ENCODE data around the gene A1BG. TPM values are rescaled to one million over a fixed set of nuclear protein-coding genes. Genes with fewer than 3 reads are reported as not detected.

A1BG gene
- total RNA-seq, 6 experiments from 2014 or later = 897 to 2,313 (median 1,164) TPM

DNA sequence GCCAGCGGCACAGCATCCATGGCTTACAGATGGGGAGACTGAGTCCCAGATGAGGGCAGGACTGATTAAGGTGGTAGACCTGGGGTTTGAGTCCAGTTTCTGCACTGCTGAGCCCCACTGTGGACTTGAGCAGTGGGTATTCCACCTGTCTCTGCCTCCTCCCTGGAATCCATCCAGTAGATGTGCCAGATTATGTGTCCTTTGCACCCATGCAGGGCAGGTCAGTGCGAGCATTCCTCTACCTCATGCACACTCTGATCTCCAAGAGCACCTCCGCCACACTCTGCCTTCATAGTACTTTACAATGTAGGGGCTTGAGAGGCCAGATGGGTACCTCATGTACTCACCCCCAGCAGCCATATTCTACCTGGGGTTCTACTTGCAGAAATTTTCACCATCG lies 16.5 kb downstream of the A1BG start:
- peak overlapping the region; percentile 31 to 86 (median 85) for H3K27ac ChIP-seq
- H3K36me3 ChIP-seq = peaks cover 0 to 7% (median 0%) of the 10 kb centered on the region in 4 donors
- 28% methylated on average over 2 of the region's 4 CpGs for WGBS (ENCODE audit: insufficient coverage, low coverage, low lambda C conversion rate, missing lambda C conversion rate)

DNA sequence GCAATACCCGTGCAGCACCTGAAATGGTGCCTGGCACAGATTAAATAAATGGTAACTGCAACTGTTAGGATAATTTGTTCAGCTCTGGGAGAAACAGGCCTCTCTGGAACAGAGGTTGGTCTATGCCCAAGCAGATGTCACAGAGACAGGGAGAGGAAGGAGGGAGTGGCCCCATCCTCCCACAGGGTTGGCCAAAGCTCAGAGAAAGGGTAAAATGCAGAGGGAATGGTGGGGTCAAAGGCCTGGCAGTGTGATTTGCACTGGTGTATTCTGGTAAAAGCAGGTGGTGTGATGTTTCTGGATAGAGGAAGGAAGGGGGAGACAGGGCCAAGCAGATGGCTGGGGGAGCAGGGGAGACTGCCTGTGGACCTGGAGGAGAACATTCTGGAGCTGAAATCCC lies 17.1 kb downstream of the A1BG start:
- DNase-seq (peak in 2 of 3 donors; percentile 46 to 82), ATAC-seq (peak; percentile 81 to 90 (median 86))
- H3K9me3 ChIP-seq = no peaks in the 10 kb centered on the region
- 25% methylated on average over 1 of the region's 1 CpG for WGBS (ENCODE audit: insufficient coverage, low coverage, low lambda C conversion rate, missing lambda C conversion rate)
- H3K27me3 ChIP-seq = no peaks in the 10 kb centered on the region
- peaks cover 0 to 18% (median 9%) of the 10 kb centered on the region in 4 donors for H3K4me1 ChIP-seq
- intact Hi-C loops (cut with DNase I) = no loop called here
- no peak overlapping the region for H3K4me3 ChIP-seq
- H3K27ac ChIP-seq = peak overlapping the region; percentile 31 to 86 (median 85)
- TF ChIP-seq, protein P1, sequence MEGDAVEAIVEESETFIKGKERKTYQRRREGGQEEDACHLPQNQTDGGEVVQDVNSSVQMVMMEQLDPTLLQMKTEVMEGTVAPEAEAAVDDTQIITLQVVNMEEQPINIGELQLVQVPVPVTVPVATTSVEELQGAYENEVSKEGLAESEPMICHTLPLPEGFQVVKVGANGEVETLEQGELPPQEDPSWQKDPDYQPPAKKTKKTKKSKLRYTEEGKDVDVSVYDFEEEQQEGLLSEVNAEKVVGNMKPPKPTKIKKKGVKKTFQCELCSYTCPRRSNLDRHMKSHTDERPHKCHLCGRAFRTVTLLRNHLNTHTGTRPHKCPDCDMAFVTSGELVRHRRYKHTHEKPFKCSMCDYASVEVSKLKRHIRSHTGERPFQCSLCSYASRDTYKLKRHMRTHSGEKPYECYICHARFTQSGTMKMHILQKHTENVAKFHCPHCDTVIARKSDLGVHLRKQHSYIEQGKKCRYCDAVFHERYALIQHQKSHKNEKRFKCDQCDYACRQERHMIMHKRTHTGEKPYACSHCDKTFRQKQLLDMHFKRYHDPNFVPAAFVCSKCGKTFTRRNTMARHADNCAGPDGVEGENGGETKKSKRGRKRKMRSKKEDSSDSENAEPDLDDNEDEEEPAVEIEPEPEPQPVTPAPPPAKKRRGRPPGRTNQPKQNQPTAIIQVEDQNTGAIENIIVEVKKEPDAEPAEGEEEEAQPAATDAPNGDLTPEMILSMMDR (IDR thresholded peaks at IDR 0.05) = no peak
- TF ChIP-seq POLR2A (IDR thresholded peaks at IDR 0.05) = no peak
- H3K36me3 ChIP-seq = peaks cover 0 to 7% (median 0%) of the 10 kb centered on the region in 4 donors

More for the DNA sequence above, 16.5 kb downstream of the A1BG start:
- peaks cover 0 to 18% (median 9%) of the 10 kb centered on the region in 4 donors for H3K4me1 ChIP-seq
- no peak overlapping the region for H3K4me3 ChIP-seq
- H3K27me3 ChIP-seq = no peaks in the 10 kb centered on the region
- intact Hi-C loops (cut with DNase I) = no loop called here
- no peaks in the 10 kb centered on the region for H3K9me3 ChIP-seq
- peak in 1 of 3 donors; percentile 86 for DNase-seq
- ATAC-seq = peak; percentile 80 to 89 (median 86)
- TF ChIP-seq POLR2A (IDR thresholded peaks at IDR 0.05) = no peak
- TF ChIP-seq, protein P1 (IDR thresholded peaks at IDR 0.05) = no peak

DNA sequence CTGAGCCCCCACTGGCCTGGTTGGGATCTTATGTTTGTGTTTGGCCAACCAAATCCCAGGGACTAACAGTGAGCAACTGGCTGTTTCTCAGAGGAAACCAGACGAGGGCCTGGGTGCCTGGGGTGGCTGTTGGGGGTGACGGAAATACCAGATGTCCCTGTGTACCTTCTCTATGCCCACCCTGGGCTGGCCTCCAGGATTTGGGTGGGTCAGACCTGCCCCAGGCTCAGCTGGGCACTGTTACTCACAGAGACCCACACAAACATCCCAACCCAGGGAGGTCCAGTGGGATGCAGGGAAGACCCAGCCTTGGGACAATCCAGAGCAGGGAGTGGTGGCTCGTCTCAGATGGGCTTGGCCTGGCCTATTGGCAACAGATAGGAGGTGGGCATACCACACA lies 17.7 kb downstream of the A1BG start:
- 60% methylated on average over 1 of the region's 3 CpGs for WGBS (ENCODE audit: insufficient coverage, low coverage, low lambda C conversion rate, missing lambda C conversion rate)
- Histone ChIP-seq H3K36me3 (peaks cover 0 to 7% (median 0%) of the 10 kb centered on the region in 4 donors), H3K27me3 (no peaks in the 10 kb centered on the region), H3K27ac (peak overlapping the region in 2 of 3 donors; percentile 72 to 86), H3K4me1 (peaks cover 0 to 24% (median 9%) of the 10 kb centered on the region in 4 donors), H3K4me3 (no peak overlapping the region), H3K9me3 (no peaks in the 10 kb centered on the region)
- ATAC-seq = no peak
- TF ChIP-seq, protein P1 (IDR thresholded peaks at IDR 0.05) = no peak
- no peak for TF ChIP-seq POLR2A (IDR thresholded peaks at IDR 0.05)
- intact Hi-C loops (cut with DNase I) = no loop called here
- DNase-seq = no peak

GRCh38 chr19:58334691-58335249 lies 18.5 kb downstream of the A1BG start:
- no peak overlapping the region for H3K4me3 ChIP-seq
- no peaks in the 10 kb centered on the region for H3K9me3 ChIP-seq
- no peaks in the 10 kb centered on the region for H3K27me3 ChIP-seq
- intact Hi-C loops (cut with DNase I) = no loop called here
- WGBS (ENCODE audit: insufficient coverage, low coverage, low lambda C conversion rate, missing lambda C conversion rate) = no CpG with 5 or more reads among the region's 19 CpGs
- no peak for ATAC-seq
- H3K27ac ChIP-seq = no peak overlapping the region
- peaks cover 0 to 7% (median 0%) of the 10 kb centered on the region in 4 donors for H3K36me3 ChIP-seq
- H3K4me1 ChIP-seq = peaks cover 0 to 32% (median 9%) of the 10 kb centered on the region in 4 donors
- no peak for DNase-seq
- TF ChIP-seq, protein P1 (IDR thresholded peaks at IDR 0.05) = no peak
- TF ChIP-seq POLR2A (IDR thresholded peaks at IDR 0.05) = no peak

Data from right lobe of liver (tissue), 6 donors.